B cell (primary cell): ENCODE results near the gene CHD9.

ENCODE experiments used
- CTCF ChIP-seq: fragments of 200-600 bp; IDR thresholded peaks from one replicate; pipeline ENCODE4 v1.8.0; 2022; ENCODE audit warnings: antibody characterized with exemption, mild to moderate bottlenecking
- EZH2 ChIP-seq: IDR thresholded peaks from 2 replicates; pipeline ENCODE4 v1.6.1; 2012; ENCODE audit warnings: borderline replicate concordance, low read depth, mild to moderate bottlenecking, moderate library complexity, low read length; ENCODE audit not compliant: insufficient read depth, poor library complexity, severe bottlenecking

GRCh38 chr16:53065461-53066061 is 10.8 kb downstream of the CHD9 start:
- TF ChIP-seq CTCF (no peak), EZH2 (no peak)
